ENCODE data around the gene SAMD13. TPM values are rescaled to one million over a fixed set of nuclear protein-coding genes. Genes with fewer than 3 reads are reported as not detected.
A peak's percentile ranks its signal among the peaks of the same experiment; 100 is the strongest.

Gene SAMD13
- polyA plus RNA-seq, 1 donor from 2014 or later, result 20.0 TPM

DNA sequence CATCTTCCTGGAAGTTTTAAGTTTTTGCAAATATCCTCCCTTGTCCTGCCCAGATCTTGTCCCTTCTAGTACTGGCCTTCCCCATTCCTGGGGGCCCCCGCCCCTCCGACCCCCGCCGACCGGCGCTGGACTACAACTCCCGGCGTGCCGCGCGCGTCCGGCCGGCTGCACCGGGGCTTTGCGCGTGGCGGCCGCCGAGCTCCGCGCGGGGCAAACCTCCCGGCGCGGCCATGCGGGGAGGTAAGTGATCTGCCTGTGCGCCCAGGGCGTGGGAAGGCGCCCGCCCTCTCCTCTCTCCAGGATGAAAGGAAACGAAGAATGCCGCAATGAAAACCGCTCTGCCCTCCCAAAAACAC lies 3.2 kb upstream of the SAMD13 start:
- peak overlapping the region; percentile 62 for H3K9ac ChIP-seq (ENCODE audit: low read length)
- H3K79me2 ChIP-seq (replicated peaks; ENCODE audit: insufficient read depth, low read length), result no peaks in the 10 kb centered on the region
- TF ChIP-seq, protein P1, sequence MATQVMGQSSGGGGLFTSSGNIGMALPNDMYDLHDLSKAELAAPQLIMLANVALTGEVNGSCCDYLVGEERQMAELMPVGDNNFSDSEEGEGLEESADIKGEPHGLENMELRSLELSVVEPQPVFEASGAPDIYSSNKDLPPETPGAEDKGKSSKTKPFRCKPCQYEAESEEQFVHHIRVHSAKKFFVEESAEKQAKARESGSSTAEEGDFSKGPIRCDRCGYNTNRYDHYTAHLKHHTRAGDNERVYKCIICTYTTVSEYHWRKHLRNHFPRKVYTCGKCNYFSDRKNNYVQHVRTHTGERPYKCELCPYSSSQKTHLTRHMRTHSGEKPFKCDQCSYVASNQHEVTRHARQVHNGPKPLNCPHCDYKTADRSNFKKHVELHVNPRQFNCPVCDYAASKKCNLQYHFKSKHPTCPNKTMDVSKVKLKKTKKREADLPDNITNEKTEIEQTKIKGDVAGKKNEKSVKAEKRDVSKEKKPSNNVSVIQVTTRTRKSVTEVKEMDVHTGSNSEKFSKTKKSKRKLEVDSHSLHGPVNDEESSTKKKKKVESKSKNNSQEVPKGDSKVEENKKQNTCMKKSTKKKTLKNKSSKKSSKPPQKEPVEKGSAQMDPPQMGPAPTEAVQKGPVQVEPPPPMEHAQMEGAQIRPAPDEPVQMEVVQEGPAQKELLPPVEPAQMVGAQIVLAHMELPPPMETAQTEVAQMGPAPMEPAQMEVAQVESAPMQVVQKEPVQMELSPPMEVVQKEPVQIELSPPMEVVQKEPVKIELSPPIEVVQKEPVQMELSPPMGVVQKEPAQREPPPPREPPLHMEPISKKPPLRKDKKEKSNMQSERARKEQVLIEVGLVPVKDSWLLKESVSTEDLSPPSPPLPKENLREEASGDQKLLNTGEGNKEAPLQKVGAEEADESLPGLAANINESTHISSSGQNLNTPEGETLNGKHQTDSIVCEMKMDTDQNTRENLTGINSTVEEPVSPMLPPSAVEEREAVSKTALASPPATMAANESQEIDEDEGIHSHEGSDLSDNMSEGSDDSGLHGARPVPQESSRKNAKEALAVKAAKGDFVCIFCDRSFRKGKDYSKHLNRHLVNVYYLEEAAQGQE (IDR thresholded peaks at IDR 0.05; ENCODE audit: borderline replicate concordance), result no peak
- TF ChIP-seq MXI1 (conservative IDR thresholded peaks at IDR 0.05; ENCODE audit: poor library complexity, severe bottlenecking), result peak; percentile 67
- H3K9me3 ChIP-seq (ENCODE audit: low read length), result no peaks in the 10 kb centered on the region
- peak overlapping the region; percentile 70 for H3K4me3 ChIP-seq (ENCODE audit: low read length)
- H3K4me2 ChIP-seq (ENCODE audit: low read length), result peak overlapping the region; percentile 42
- peak overlapping the region; percentile 61 for H2AFZ ChIP-seq (ENCODE audit: low read depth, low read length)
- H3K9me2 ChIP-seq (ENCODE audit: insufficient read depth, low read length), result no peaks in the 10 kb centered on the region
- no peaks in the 10 kb centered on the region for H3F3A ChIP-seq (ENCODE audit: insufficient read depth, low read length, poor library complexity, severe bottlenecking)
- H3K27me3 ChIP-seq (ENCODE audit: insufficient read depth, low read depth, low read length), result no peaks in the 10 kb centered on the region
- H3K27ac ChIP-seq (ENCODE audit: low read length), result no peak overlapping the region
- no peaks in the 10 kb centered on the region for H4K20me1 ChIP-seq (ENCODE audit: insufficient read depth)
- no peaks in the 10 kb centered on the region for H3K36me3 ChIP-seq (ENCODE audit: insufficient read depth, low read length)

DNA sequence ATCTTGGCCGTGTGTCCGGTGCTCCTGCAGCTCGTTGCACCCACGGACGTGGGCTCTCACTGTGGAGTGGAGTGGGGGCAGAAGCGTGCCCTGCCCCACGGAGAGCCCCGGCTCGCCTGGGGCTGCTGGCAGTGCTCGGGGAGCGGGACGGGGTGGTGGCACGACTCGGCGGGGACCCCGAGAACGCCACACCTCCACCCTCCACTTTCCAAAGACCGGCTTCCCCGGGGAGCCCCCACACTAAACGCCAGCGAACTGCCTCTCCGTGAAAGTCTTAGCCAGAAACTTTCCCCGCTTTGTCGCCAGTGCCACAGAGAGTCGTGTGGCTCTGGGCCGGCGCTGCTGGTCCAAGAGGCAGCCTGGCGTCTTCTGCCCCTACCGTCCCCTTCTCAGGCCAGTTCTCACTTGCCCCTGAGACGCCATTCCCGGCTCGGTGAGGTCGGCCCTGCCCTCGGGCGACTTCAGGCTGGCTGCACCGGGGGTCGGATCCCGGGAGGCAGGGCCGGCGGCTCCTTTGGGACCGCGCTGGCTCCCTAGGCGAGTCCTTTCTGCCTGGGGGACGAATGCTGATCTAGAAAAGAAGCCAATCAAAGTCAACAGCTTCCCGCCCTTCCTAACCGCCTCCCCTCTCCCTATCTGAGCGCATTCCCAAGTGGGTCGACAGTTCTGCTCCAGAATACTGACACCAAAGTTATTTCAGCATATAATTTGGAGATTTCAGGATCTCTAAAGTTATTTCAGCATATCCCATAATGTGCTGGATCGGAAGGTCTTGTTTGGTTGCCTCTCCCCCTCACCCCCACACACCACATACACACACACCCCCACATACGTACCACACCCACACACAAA lies 2.6 kb upstream of the SAMD13 start:
- TF ChIP-seq MXI1 (conservative IDR thresholded peaks at IDR 0.05; ENCODE audit: poor library complexity, severe bottlenecking), result no peak
- TF ChIP-seq TAF1 (IDR thresholded peaks at IDR 0.05; ENCODE audit: low read depth), result no peak
- TF ChIP-seq, protein P1 (IDR thresholded peaks at IDR 0.05; ENCODE audit: borderline replicate concordance), result no peak
- TF ChIP-seq SMC3 (conservative IDR thresholded peaks at IDR 0.05; ENCODE audit: poor library complexity), result no peak
- TF ChIP-seq EP300 (conservative IDR thresholded peaks at IDR 0.05; ENCODE audit: poor library complexity, severe bottlenecking), result no peak
- TF ChIP-seq, protein P2, sequence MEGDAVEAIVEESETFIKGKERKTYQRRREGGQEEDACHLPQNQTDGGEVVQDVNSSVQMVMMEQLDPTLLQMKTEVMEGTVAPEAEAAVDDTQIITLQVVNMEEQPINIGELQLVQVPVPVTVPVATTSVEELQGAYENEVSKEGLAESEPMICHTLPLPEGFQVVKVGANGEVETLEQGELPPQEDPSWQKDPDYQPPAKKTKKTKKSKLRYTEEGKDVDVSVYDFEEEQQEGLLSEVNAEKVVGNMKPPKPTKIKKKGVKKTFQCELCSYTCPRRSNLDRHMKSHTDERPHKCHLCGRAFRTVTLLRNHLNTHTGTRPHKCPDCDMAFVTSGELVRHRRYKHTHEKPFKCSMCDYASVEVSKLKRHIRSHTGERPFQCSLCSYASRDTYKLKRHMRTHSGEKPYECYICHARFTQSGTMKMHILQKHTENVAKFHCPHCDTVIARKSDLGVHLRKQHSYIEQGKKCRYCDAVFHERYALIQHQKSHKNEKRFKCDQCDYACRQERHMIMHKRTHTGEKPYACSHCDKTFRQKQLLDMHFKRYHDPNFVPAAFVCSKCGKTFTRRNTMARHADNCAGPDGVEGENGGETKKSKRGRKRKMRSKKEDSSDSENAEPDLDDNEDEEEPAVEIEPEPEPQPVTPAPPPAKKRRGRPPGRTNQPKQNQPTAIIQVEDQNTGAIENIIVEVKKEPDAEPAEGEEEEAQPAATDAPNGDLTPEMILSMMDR (IDR thresholded peaks at IDR 0.05; ENCODE audit: poor library complexity, severe bottlenecking), result no peak
- Histone ChIP-seq H3K79me2 (replicated peaks; ENCODE audit: insufficient read depth, low read length) (no peaks in the 10 kb centered on the region), H4K20me1 (ENCODE audit: insufficient read depth) (no peaks in the 10 kb centered on the region), H3K9me3 (ENCODE audit: low read length) (no peaks in the 10 kb centered on the region), H3K36me3 (ENCODE audit: insufficient read depth, low read length) (no peaks in the 10 kb centered on the region), H2AFZ (ENCODE audit: low read depth, low read length) (peak overlapping the region; percentile 61), H3K4me3 (ENCODE audit: low read length) (peak overlapping the region; percentile 70), H3K9ac (ENCODE audit: low read length) (peak overlapping the region; percentile 62), H3F3A (ENCODE audit: insufficient read depth, low read length, poor library complexity, severe bottlenecking) (no peaks in the 10 kb centered on the region), H3K27ac (ENCODE audit: low read length) (no peak overlapping the region), H3K4me2 (ENCODE audit: low read length) (peak overlapping the region; percentile 42), H3K9me2 (ENCODE audit: insufficient read depth, low read length) (no peaks in the 10 kb centered on the region), H3K27me3 (ENCODE audit: insufficient read depth, low read depth, low read length) (no peaks in the 10 kb centered on the region)
